Ovary (tissue), 9 donors: ENCODE results near the gene OBSCN. TPM values are rescaled to one million over a fixed set of nuclear protein-coding genes. Genes with fewer than 3 reads are reported as not detected.

Experiments
- DNase-seq, 5 donors: peaks; one replicate each; pipeline ENCODE4 v3.0.0-alpha.2; 2019 to 2020
- H3K27ac ChIP-seq, 2 donors: fragments of 200-600 bp; one replicate each; pipeline versions ENCODE4 v1.5.1 to v1.8.0; 2019 to 2022
- H3K27me3 ChIP-seq: fragments of 200-600 bp; one replicate; pipeline ENCODE4 v1.8.0; 2022
- H3K36me3 ChIP-seq: fragments of 200-600 bp; sonication (generic); one replicate; pipeline ENCODE4 v1.5.1; 2019
- H3K4me1 ChIP-seq: one replicate; pipeline ENCODE4 v1.8.1; 2013; ENCODE audit warnings: mild to moderate bottlenecking, moderate library complexity; ENCODE audit not compliant: insufficient read depth
- H3K4me3 ChIP-seq: fragments of 200-600 bp; sonication (generic); one replicate; pipeline ENCODE4 v1.5.1; 2017
- H3K9me3 ChIP-seq, 2 donors: fragments of 200-600 bp in 1 of 2; sonication (generic) in 1 of 2; one replicate each; pipeline versions ENCODE4 v1.5.1 to v1.8.1; 2013 to 2019; ENCODE audit warnings: mild to moderate bottlenecking in 1 of 2, moderate library complexity in 1 of 2
- CTCF ChIP-seq, 3 donors: fragments of 450-650 bp in 2 of 3; fragments of 200-600 bp in 1 of 3; IDR thresholded peaks; one replicate each; pipeline versions ENCODE4 v1.5.1 to v1.8.0; 2016 to 2022; ENCODE audit warnings: antibody characterized with exemption in 3 of 3, mild to moderate bottlenecking in 1 of 3
- EP300 ChIP-seq: sonication (generic); formaldehyde crosslinking; IDR thresholded peaks from one replicate; pipeline ENCODE4 v1.6.1; 2017; ENCODE audit warnings: antibody characterized with exemption
- POLR2A ChIP-seq: fragments of 450-650 bp; IDR thresholded peaks from one replicate; pipeline ENCODE4 v1.6.1; 2017; ENCODE audit warnings: antibody characterized with exemption, mild to moderate bottlenecking, moderate library complexity
- WGBS, 3 donors: extraction: QIAGEN DNeasy Blood & Tissue Kit in 1 of 3; methylation state at CpG; one replicate each; pipeline versions ENCODE4 v1.1.5 to v1.1.7; 2013 to 2017; 5-methylcytosine and 5-hydroxymethylcytosine counted together
- intact Hi-C, 4 donors: fragments of 100-400 bp; cut with DNase I; formaldehyde crosslinking; loops; one replicate each; pipeline versions ENCODE4 v1.11.0 to v1.15.1; 2022 to 2023
- polyA plus RNA-seq, 2 donors: library from polyadenylated mRNA; stranded (reverse); fragments of 200-250 nt in 1 of 2; fragments of 350-450 nt in 1 of 2; fragmentation: Illumina TruSeq in 1 of 2; extraction: RNeasy Lipid Tissue Mini Kit (QIAGEN cat#74804) in 1 of 2; gene quantifications; one replicate each; pipeline ENCODE4 v1.2.3, GENCODE V29; 2013 to 2014
- total RNA-seq, 7 donors: library from RNA; depleted of rRNA in 2 of 7; stranded (reverse); fragments of >200 nt in 2 of 7; fragmentation: NEBNext Ultra II Directional in 3 of 7; extraction: Animal tissue kit (Norgen Biotek cat#: 25700) in 3 of 7; gene quantifications; one replicate each; pipeline versions ENCODE4 v1.1.0 to v1.2.4, GENCODE V29; 2016 to 2023
- donor health status: DM: no; HTN: no; CAD: no; lungs with moderate emphysema.
- donor health status: DM: no; HTN: no; CAD: no.
- donor health status: Bipolar disorder and iron deficiency.
- donor health status: DM: yes; HTN: yes; CAD: no.
- donor health status: DM: no; HTN: no; CAD: no.
- donor health status: DM: yes; HTN: yes; CAD: no.

OBSCN gene
- total and polyA plus RNA-seq, 9 donors = 3.5 to 37.1 (median 29.0) TPM

DNA sequence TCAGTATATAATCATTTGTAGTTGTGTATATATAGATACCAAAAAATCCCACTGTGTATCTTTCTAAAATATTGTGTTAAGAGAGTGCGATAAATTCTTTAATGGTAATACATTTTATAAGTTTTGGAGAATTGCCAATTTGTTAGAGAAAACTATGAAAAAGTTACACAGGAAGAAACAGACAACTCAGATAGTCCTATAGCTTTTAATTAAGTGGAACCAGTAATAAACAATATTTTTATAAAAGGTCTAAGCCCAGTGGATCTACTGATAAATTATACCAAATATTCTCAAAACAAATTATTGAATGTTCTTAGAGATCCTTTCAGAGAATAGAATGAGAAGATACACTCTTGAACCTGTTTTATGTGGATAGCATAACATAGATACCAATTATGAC is 50.6 kb downstream of the OBSCN start:
- 95 to 97% (median 97%) methylated on average over 1 of the region's 1 CpG for WGBS, 3 donors
- intact Hi-C loops = no loop called here
- H3K27me3 ChIP-seq = no peaks in the 10 kb centered on the region
- no peaks in the 10 kb centered on the region for H3K36me3 ChIP-seq
- H3K9me3 ChIP-seq = no peaks in the 10 kb centered on the region
- no peak overlapping the region for H3K27ac ChIP-seq
- no peak overlapping the region for H3K4me3 ChIP-seq
- TF ChIP-seq POLR2A = no peak
- no peaks in the 10 kb centered on the region for H3K4me1 ChIP-seq
- DNase-seq = no peak

- WGBS, 3 donors = 89 to 97% (median 94%) methylated on average over 9 of the region's 9 CpGs
- no peak for DNase-seq
- no peaks in the 10 kb centered on the region for H3K4me1 ChIP-seq
Measured at GRCh38 chr1:228259368-228259894, 51.6 kb downstream of the OBSCN start.

DNA sequence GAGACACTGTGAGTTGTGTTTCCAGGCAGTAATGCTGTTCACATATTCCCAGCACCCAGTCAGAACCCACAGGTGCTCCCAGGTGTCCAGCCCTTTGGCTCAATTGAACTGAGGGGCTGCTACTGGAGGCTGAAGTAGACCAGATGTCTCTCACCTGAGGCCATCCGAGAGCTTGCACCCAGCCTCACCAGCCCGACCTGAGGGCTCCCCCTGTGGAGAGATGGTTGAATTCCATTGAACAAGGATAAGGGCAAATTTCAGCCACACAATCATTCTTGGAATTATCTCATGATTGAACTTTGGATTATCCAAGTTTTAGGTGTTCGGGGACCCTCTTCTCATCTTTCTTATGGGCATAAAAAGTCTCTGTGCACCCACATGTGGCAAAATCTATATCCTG is 52.1 kb downstream of the OBSCN start:
- intact Hi-C loops = no loop called here
- no peaks in the 10 kb centered on the region for H3K4me1 ChIP-seq
- no peak for TF ChIP-seq CTCF (IDR thresholded peaks at IDR 0.05)
- no peak for TF ChIP-seq EP300
- no peak for TF ChIP-seq POLR2A
- H3K4me3 ChIP-seq = no peak overlapping the region
- no peaks in the 10 kb centered on the region for H3K27me3 ChIP-seq
- no peak for DNase-seq
- H3K36me3 ChIP-seq = no peaks in the 10 kb centered on the region
- 75 to 81% (median 80%) methylated on average over 3 of the region's 3 CpGs for WGBS, 3 donors
- no peak overlapping the region for H3K27ac ChIP-seq
- H3K9me3 ChIP-seq = no peaks in the 10 kb centered on the region

More at GRCh38 chr1:228259368-228259894, 51.6 kb downstream of the OBSCN start:
- TF ChIP-seq CTCF (IDR thresholded peaks at IDR 0.05) (no peak), EP300 (no peak), POLR2A (no peak)
- no peak overlapping the region for H3K27ac ChIP-seq
- H3K4me3 ChIP-seq = no peak overlapping the region
- no peaks in the 10 kb centered on the region for H3K9me3 ChIP-seq
- no peaks in the 10 kb centered on the region for H3K27me3 ChIP-seq
- intact Hi-C loops = no loop called here
- no peaks in the 10 kb centered on the region for H3K36me3 ChIP-seq

DNA sequence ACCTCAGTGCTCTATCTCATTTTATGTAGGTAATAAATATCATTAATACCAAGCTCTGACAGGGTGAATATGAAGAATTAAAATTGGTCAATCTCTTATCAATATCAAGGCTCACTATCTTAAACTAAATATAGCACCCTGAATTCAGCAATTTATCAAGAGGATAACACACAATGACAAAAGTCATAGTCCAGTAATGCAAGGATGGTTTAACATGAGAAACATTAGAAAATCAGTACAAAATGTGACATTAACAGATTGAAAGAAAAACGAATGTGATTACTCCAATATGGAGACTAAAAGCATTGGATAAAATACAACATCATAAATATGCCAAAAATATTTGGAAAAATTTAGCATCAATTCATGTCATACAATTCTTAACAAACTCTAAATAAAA is 53.9 kb downstream of the OBSCN start:
- Histone ChIP-seq H3K9me3 (no peaks in the 10 kb centered on the region), H3K4me1 (no peaks in the 10 kb centered on the region), H3K36me3 (no peaks in the 10 kb centered on the region), H3K27me3 (no peaks in the 10 kb centered on the region), H3K27ac (no peak overlapping the region), H3K4me3 (no peak overlapping the region)
- 40 to 84% (median 77%) methylated on average over 1 of the region's 1 CpG for WGBS, 3 donors
- no peak for TF ChIP-seq POLR2A
- no peak for TF ChIP-seq CTCF (IDR thresholded peaks at IDR 0.05)
- TF ChIP-seq EP300 = no peak
- intact Hi-C loops = no loop called here
- no peak for DNase-seq

GRCh38 chr1:228262475-228262874 is 54.6 kb downstream of the OBSCN start:
- no peak for DNase-seq
- Histone ChIP-seq H3K36me3 (no peaks in the 10 kb centered on the region), H3K4me1 (no peaks in the 10 kb centered on the region), H3K27me3 (no peaks in the 10 kb centered on the region), H3K9me3 (no peaks in the 10 kb centered on the region), H3K4me3 (no peak overlapping the region), H3K27ac (no peak overlapping the region)
- TF ChIP-seq EP300 (no peak), CTCF (IDR thresholded peaks at IDR 0.05) (no peak), POLR2A (no peak)
- intact Hi-C loops = no loop called here
- 93 to 100% (median 98%) methylated on average over 1 of the region's 1 CpG for WGBS, 3 donors
